DOHH2 (cell line): Measurements from ENCODE around the gene GNPTG.

Experiments
- H3F3A ChIP-seq: fragments of 200-600 bp; sonication (generic), shearing (Covaris generic); 2 replicates; pipeline ENCODE4 v1.6.0; 2016; ENCODE audit warnings: antibody characterized with exemption, mild to moderate bottlenecking; ENCODE audit not compliant: control insufficient read depth, insufficient read depth
- H3K27ac ChIP-seq: fragments of 200-600 bp; sonication (generic); 2 replicates; pipeline ENCODE4 v1.5.1; 2014; ENCODE audit warnings: low read depth, mild to moderate bottlenecking, low read length, moderate library complexity
- H3K27me3 ChIP-seq: fragments of 200-600 bp; sonication (generic); 2 replicates; pipeline ENCODE4 v1.6.1; 2014; ENCODE audit warnings: mild to moderate bottlenecking, low read length, mixed read lengths; ENCODE audit not compliant: control insufficient read depth
- H3K36me3 ChIP-seq: fragments of 200-600 bp; sonication (generic); 2 replicates; pipeline ENCODE4 v1.6.1; 2014; ENCODE audit warnings: mild to moderate bottlenecking, low read length, moderate library complexity, mixed read lengths; ENCODE audit not compliant: control insufficient read depth
- H3K4me1 ChIP-seq: fragments of 200-600 bp; sonication (generic); 2 replicates; pipeline ENCODE4 v1.6.1; 2014; ENCODE audit warnings: mild to moderate bottlenecking, low read length, mixed read lengths; ENCODE audit not compliant: control insufficient read depth
- H3K4me2 ChIP-seq: fragments of 200-600 bp; sonication (generic); 2 replicates; pipeline ENCODE4 v1.6.0; 2014; ENCODE audit warnings: mild to moderate bottlenecking, low read length, moderate library complexity
- H3K4me3 ChIP-seq: fragments of 200-600 bp; sonication (generic); 2 replicates; pipeline ENCODE4 v1.5.1; 2014; ENCODE audit warnings: mild to moderate bottlenecking, low read length, mixed read lengths
- H3K79me2 ChIP-seq: fragments of 200-600 bp; sonication (generic); 2 replicates; pipeline ENCODE4 v1.6.1; 2014; ENCODE audit warnings: mild to moderate bottlenecking, low read length, mixed read lengths; ENCODE audit not compliant: control insufficient read depth
- H3K9me2 ChIP-seq: fragments of 200-600 bp; sonication (generic); replicated peaks from 2 replicates; pipeline ENCODE4 v1.6.1; 2014; ENCODE audit warnings: mild to moderate bottlenecking, low read length, mixed read lengths; ENCODE audit not compliant: control insufficient read depth
- H3K9me3 ChIP-seq: fragments of 200-600 bp; sonication (generic); 2 replicates; pipeline ENCODE4 v1.6.1; 2014; ENCODE audit warnings: antibody characterized with exemption, low read length, mixed read lengths; ENCODE audit not compliant: control insufficient read depth, insufficient read depth
- H4K20me1 ChIP-seq: fragments of 200-600 bp; sonication (generic); 2 replicates; pipeline ENCODE4 v1.6.0; 2014; ENCODE audit warnings: low read depth, mild to moderate bottlenecking, antibody characterized with exemption, low read length, moderate library complexity; ENCODE audit not compliant: control insufficient read depth, insufficient read depth
- EZH2phosphoT487 ChIP-seq: fragments of 200-600 bp; sonication (generic); IDR thresholded peaks from 2 replicates; pipeline ENCODE4 v1.6.1; 2017; ENCODE audit warnings: borderline replicate concordance, mild to moderate bottlenecking, antibody characterized with exemption, low read length, moderate library complexity, mixed read lengths
- TF ChIP-seq, protein P1 (sequence below): fragments of 200-600 bp; sonication (generic); IDR thresholded peaks from one replicate; pipeline ENCODE4 v1.5.1; 2014; ENCODE audit warnings: antibody characterized with exemption, mild to moderate bottlenecking, low read depth, low read length; ENCODE audit not compliant: poor library complexity, severe bottlenecking

The GNPTG gene

DNA sequence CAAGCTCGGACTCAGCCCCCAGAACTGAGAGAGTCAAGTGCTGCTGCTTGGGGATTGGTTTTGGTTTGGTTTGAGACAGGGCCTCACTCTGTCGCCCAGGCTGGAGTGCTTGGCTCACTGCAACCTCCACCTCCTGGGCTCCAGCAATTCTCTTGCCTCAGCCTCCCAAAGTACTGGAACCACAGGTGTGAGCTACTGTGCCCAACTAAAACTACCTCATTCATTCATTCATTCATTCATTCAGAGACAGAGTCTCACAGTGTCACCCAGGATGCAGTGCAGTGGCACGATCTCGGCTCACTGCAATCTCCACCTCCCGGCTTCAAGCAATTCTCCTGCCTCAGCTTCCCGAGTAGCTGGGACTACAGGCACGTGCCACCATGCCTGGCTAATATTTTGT is 38.0 kb downstream of the GNPTG start:
- Histone ChIP-seq H3K27ac (no peak overlapping the region), H3K4me1 (no peaks in the 10 kb centered on the region; the same call in 1 of the 2 replicates), H3K9me2 (no peaks in the 10 kb centered on the region), H3K9me3 (no peaks in the 10 kb centered on the region), H3K79me2 (no peaks in the 10 kb centered on the region), H3K27me3 (no peaks in the 10 kb centered on the region), H3K4me3 (no peak overlapping the region), H3K4me2 (no peak overlapping the region), H3F3A (no peaks in the 10 kb centered on the region), H3K36me3 (no peaks in the 10 kb centered on the region), H4K20me1 (no peaks in the 10 kb centered on the region)
- no peak for TF ChIP-seq EZH2phosphoT487
- TF ChIP-seq, protein P1, sequence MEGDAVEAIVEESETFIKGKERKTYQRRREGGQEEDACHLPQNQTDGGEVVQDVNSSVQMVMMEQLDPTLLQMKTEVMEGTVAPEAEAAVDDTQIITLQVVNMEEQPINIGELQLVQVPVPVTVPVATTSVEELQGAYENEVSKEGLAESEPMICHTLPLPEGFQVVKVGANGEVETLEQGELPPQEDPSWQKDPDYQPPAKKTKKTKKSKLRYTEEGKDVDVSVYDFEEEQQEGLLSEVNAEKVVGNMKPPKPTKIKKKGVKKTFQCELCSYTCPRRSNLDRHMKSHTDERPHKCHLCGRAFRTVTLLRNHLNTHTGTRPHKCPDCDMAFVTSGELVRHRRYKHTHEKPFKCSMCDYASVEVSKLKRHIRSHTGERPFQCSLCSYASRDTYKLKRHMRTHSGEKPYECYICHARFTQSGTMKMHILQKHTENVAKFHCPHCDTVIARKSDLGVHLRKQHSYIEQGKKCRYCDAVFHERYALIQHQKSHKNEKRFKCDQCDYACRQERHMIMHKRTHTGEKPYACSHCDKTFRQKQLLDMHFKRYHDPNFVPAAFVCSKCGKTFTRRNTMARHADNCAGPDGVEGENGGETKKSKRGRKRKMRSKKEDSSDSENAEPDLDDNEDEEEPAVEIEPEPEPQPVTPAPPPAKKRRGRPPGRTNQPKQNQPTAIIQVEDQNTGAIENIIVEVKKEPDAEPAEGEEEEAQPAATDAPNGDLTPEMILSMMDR, result no peak

DNA sequence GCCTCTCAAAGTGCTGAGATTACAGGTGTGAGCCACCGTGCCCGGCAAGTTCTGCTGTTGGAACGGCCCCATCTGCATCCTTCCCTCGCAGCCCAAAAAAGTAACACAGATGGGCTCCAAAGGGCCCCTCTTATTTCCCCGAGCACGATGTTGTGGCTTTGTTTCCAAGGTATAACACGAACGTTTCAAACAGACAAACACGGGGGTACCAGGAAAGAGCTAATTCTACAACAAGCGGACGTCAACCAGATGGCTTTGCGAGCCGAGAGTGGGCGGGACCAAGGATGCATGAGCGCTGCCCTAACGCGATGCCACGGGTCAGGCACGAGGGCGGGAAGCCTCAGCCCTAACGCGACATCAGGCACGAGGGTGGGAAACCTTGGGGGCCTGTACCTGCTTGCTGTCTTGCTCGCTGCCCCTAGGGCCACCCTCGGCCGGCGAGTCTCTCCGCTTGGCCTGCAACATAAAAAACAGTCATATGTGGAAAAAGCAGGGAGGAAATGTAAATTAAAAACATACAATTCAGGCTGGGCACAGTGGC is 38.6 kb downstream of the GNPTG start:
- no peaks in the 10 kb centered on the region; the same call in 1 of the 2 replicates for H3K4me1 ChIP-seq
- no peaks in the 10 kb centered on the region for H3F3A ChIP-seq
- no peak for TF ChIP-seq EZH2phosphoT487
- TF ChIP-seq, protein P1, result no peak
- H3K27me3 ChIP-seq, result no peaks in the 10 kb centered on the region
- H3K9me2 ChIP-seq, result no peaks in the 10 kb centered on the region
- no peaks in the 10 kb centered on the region for H3K79me2 ChIP-seq
- H3K27ac ChIP-seq, result no peak overlapping the region
- H3K36me3 ChIP-seq, result no peaks in the 10 kb centered on the region
- H4K20me1 ChIP-seq, result no peaks in the 10 kb centered on the region
- no peak overlapping the region for H3K4me2 ChIP-seq
- H3K9me3 ChIP-seq, result no peaks in the 10 kb centered on the region
- no peak overlapping the region for H3K4me3 ChIP-seq

DNA sequence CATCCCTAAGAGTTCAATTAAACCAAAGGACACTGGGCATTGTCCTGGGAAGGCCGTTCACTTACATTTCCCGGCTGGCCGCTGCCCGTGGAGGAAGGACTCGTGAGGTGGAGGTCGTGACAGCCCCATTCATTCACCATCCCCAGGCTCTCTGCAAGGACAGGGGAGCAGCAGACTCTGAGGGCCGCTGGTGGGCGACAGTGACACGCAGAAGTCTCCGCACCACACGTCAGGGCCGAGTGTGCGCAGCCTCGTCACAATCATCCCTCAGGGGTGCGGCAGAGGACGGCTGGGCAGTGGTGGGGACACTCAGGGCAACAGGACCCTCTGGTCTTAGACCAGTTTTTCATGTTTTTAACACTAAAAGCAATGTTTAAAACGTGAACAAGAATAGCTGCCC is 41.1 kb downstream of the GNPTG start:
- Histone ChIP-seq H3K4me3 (no peak overlapping the region), H3K27me3 (no peaks in the 10 kb centered on the region), H3K9me2 (no peaks in the 10 kb centered on the region), H3K36me3 (no peaks in the 10 kb centered on the region), H3K9me3 (no peaks in the 10 kb centered on the region), H3K79me2 (no peaks in the 10 kb centered on the region), H4K20me1 (no peaks in the 10 kb centered on the region), H3K27ac (no peak overlapping the region), H3K4me2 (no peak overlapping the region), H3F3A (no peaks in the 10 kb centered on the region), H3K4me1 (no peaks in the 10 kb centered on the region; the same call in 1 of the 2 replicates)
- no peak for TF ChIP-seq EZH2phosphoT487
- TF ChIP-seq, protein P1, result no peak
